K562 (cell line): Measurements from ENCODE around the gene PELI2. TPM values are rescaled to one million over a fixed set of nuclear protein-coding genes. Genes with fewer than 3 reads are reported as not detected.

Source experiments
- ATAC-seq: fragments of 200-7000 bp; cut with Tn5 transposase; 3 replicates; pipeline ENCODE4 v1.9.1; 2020; ENCODE audit warnings: moderate library complexity
- BruUV-seq: library from RNA; stranded (reverse); fragments of 400-500 nt; replicated peaks from 2 replicates; lab custom pipeline; 2021; lab: Mats Ljungman, UMichigan
- CTCF ChIA-PET: fragments of 300-600 bp; formaldehyde crosslinking; extraction: SDS; loops from one replicate; lab custom pipeline; 2021; ENCODE audit warnings: low intra/inter-chr PET ratio; lab: Yijun Ruan, JAX
- POLR2A ChIA-PET: fragments of 300-600, 350-650 bp; sonication (Branson Sonifier 250); formaldehyde crosslinking; extraction: SDS; loops from one replicate; lab custom pipeline; 2021; ENCODE audit warnings: antibody characterized with exemption, inconsistent platforms; lab: Yijun Ruan, JAX
- DNase-seq, 4 experiments: peaks; one replicate each; pipeline versions ENCODE4 v3.0.0 to v3.0.0-alpha.2; 2011 to 2018; ENCODE audit warnings: low spot score in 3 of 4, mixed read lengths in 3 of 4; ENCODE audit errors: extremely low read depth in 1 of 4
- FAIRE-seq: peaks from 2 replicates; lab custom pipeline; 2011; peaks lifted over from hg19 to GRCh38; lab: Jason Lieb, UNC
- H2AFZ ChIP-seq: 2 replicates; pipeline ENCODE4 v1.6.0; 2011; ENCODE audit warnings: low read depth, low read length, control low read depth, inconsistent platforms
- H3K27ac ChIP-seq: fragments of 200-600 bp; 3 replicates; pipeline ENCODE4 v1.8.0; 2011; ENCODE audit warnings: low read depth, mild to moderate bottlenecking, control low read depth, inconsistent platforms, low read length, moderate library complexity, mixed read lengths; ENCODE audit errors: extremely low read depth
- H3K27me3 ChIP-seq, 2 experiments: fragments of 300-600 bp in 1 of 2; 2 replicates in 1 of 2; 3 replicates in 1 of 2; pipeline versions ENCODE4 v1.6.0 to v1.8.0; 2011; ENCODE audit warnings: inconsistent platforms in 2 of 2, low read length in 2 of 2, mild to moderate bottlenecking in 1 of 2, mixed read lengths in 1 of 2, moderate library complexity in 1 of 2; ENCODE audit not compliant: control insufficient read depth in 2 of 2, insufficient read depth in 2 of 2
- H3K36me3 ChIP-seq: fragments of 300-600 bp; 3 replicates; pipeline ENCODE4 v1.8.0; 2011; ENCODE audit warnings: mild to moderate bottlenecking, low read length, inconsistent platforms; ENCODE audit not compliant: control insufficient read depth, insufficient read depth
- H3K4me1 ChIP-seq, 2 experiments: fragments of 200-600 bp in 1 of 2; replicated peaks in 1 of 2; 2 replicates in 1 of 2; 3 replicates in 1 of 2; pipeline versions ENCODE4 v1.5.1 to v1.8.0; 2011; ENCODE audit warnings: inconsistent platforms in 2 of 2, low read length in 2 of 2, mild to moderate bottlenecking in 1 of 2, mixed read lengths in 1 of 2, moderate library complexity in 1 of 2; ENCODE audit not compliant: control insufficient read depth in 2 of 2, insufficient read depth in 2 of 2
- H3K4me2 ChIP-seq: 2 replicates; pipeline ENCODE4 v1.6.1; 2011; ENCODE audit warnings: low read length, control low read depth, inconsistent platforms, mixed read lengths; ENCODE audit not compliant: insufficient read depth
- H3K4me3 ChIP-seq: fragments of 200-600 bp; sonication (generic), shearing (Covaris generic); 2 replicates; pipeline ENCODE4 v1.5.1; 2016; ENCODE audit warnings: control low read depth, inconsistent platforms
- H3K79me2 ChIP-seq: fragments of 200-600 bp; 3 replicates; pipeline ENCODE4 v1.8.0; 2011; ENCODE audit warnings: low read length, inconsistent platforms; ENCODE audit not compliant: control insufficient read depth, insufficient read depth
- H3K9ac ChIP-seq, 2 experiments: 2 replicates each; pipeline versions ENCODE4 v1.6.0 to v1.6.1; 2011; ENCODE audit warnings: low read depth in 2 of 2, low read length in 2 of 2, control low read depth in 1 of 2, inconsistent platforms in 1 of 2, mild to moderate bottlenecking in 1 of 2, mixed read lengths in 1 of 2; ENCODE audit not compliant: insufficient read depth in 1 of 2
- H3K9me1 ChIP-seq: one replicate; pipeline ENCODE4 v1.6.0; 2011; ENCODE audit warnings: inconsistent platforms, mild to moderate bottlenecking, low read length, moderate library complexity; ENCODE audit not compliant: control insufficient read depth, insufficient read depth
- H3K9me3 ChIP-seq: replicated peaks from 2 replicates; pipeline ENCODE4 v1.5.1; 2011; ENCODE audit warnings: low read depth, low read length, inconsistent platforms; ENCODE audit not compliant: control insufficient read depth, insufficient read depth
- H4K20me1 ChIP-seq: replicated peaks from 2 replicates; pipeline ENCODE4 v1.6.1; 2011; ENCODE audit warnings: low read length, inconsistent platforms, mixed read lengths; ENCODE audit not compliant: control insufficient read depth, insufficient read depth
- HEY1 ChIP-seq: fragments of 250-450 bp; sonication (Bioruptor Pico); IDR thresholded peaks from 2 replicates; pipeline ENCODE4 v1.5.0; 2020; ENCODE audit warnings: mild to moderate bottlenecking, moderate library complexity, borderline replicate concordance
- NBN ChIP-seq: fragments of 450-650 bp; IDR thresholded peaks from 2 replicates; pipeline ENCODE4 v1.6.1; 2016; ENCODE audit warnings: low read depth, mild to moderate bottlenecking
- NFIC ChIP-seq: fragments of 450-650 bp; IDR thresholded peaks from 2 replicates; pipeline ENCODE4 v1.6.1; 2017; ENCODE audit warnings: mild to moderate bottlenecking, inconsistent platforms
- NUFIP1 ChIP-seq: fragments of 450-650 bp; IDR thresholded peaks from 2 replicates; pipeline ENCODE4 v1.6.1; 2018; ENCODE audit not compliant: partially characterized antibody
- POLR2AphosphoS2 ChIP-seq: IDR thresholded peaks from 2 replicates; pipeline ENCODE4 v1.6.1; 2012; ENCODE audit warnings: low read length, improper control_type of control experiment
- SMAD2 ChIP-seq: fragments of 150-350 bp; IDR thresholded peaks from 2 replicates; pipeline ENCODE4 v1.6.1; 2014; ENCODE audit warnings: low read depth, mild to moderate bottlenecking, low read length
- SNIP1 ChIP-seq: fragments of 450-650 bp; IDR thresholded peaks from 2 replicates; pipeline ENCODE4 v1.7.1; 2017; ENCODE audit warnings: low read depth, mild to moderate bottlenecking
- SRSF1 ChIP-seq: fragments of 200-400 bp; formaldehyde crosslinking; IDR thresholded peaks from 2 replicates; pipeline ENCODE4 v1.6.1; 2017; ENCODE audit warnings: mild to moderate bottlenecking, low read depth, low read length, moderate library complexity
- SRSF7 ChIP-seq: fragments of 200-400 bp; formaldehyde crosslinking; optimal IDR thresholded peaks from 2 replicates; pipeline ENCODE3; 2017; ENCODE audit warnings: mild to moderate bottlenecking, low read depth, low read length
- TBL1XR1 ChIP-seq, 2 experiments: IDR thresholded peaks; 2 replicates each; pipeline ENCODE4 v1.6.1; 2012; ENCODE audit warnings: improper control_type of control experiment in 2 of 2, low read length in 2 of 2, mild to moderate bottlenecking in 1 of 2
- ZNF239 ChIP-seq: fragments of 250-450 bp; sonication (Bioruptor Pico); IDR thresholded peaks from 2 replicates; pipeline ENCODE4 v1.4.0; 2020; ENCODE audit warnings: mild to moderate bottlenecking
- ZNF589 ChIP-seq: fragments of 200-800 bp; sonication (Bioruptor generic); IDR thresholded peaks from 2 replicates; pipeline ENCODE4 v1.6.1; 2016; ENCODE audit warnings: low read depth, missing genetic modification characterization, missing compliant biosample characterization
- WGBS: fragments of 100-300 bp; shearing (Covaris generic); methylation state at CpG from one replicate; pipeline ENCODE4 v1.1.6; 2016; ENCODE audit warnings: low coverage, mixed read lengths; ENCODE audit not compliant: insufficient coverage; ENCODE audit errors: missing lambda C conversion rate; 5-methylcytosine and 5-hydroxymethylcytosine counted together
- in situ Hi-C: fragments of 300-500 bp; cut with MboI; formaldehyde crosslinking; loops from 4 replicates; pipeline ENCODE4 v1.15.0; 2018; ENCODE audit warnings: inconsistent platforms, mixed read lengths
- intact Hi-C: fragments of 100-400 bp; cut with micrococcal nuclease; formaldehyde crosslinking; loops from 2 replicates; pipeline ENCODE4 v1.14.2; 2022
- polyA plus RNA-seq, 8 experiments: library from polyadenylated mRNA; depleted of rRNA in 4 of 8; stranded (reverse) in 5 of 8; unstranded in 3 of 8; fragments of >200 nt; fragmentation: Nextera tagmentation in 2 of 8; fragmentation: Illumina TruSeq in 1 of 8; extraction: Ambion mirVana in 2 of 8; extraction: Trizol in 1 of 8; gene quantifications; 2 replicates each; pipeline versions ENCODE4 v1.2.1 to v1.2.3, GENCODE V29; 2011 to 2014; ENCODE audit warnings: inconsistent platforms in 1 of 8, missing spikeins in 1 of 8
- total RNA-seq, 7 experiments: library from RNA; depleted of rRNA in 6 of 7; stranded (reverse); fragments of >200 nt in 6 of 7; fragmentation: Illumina TruSeq in 2 of 7; extraction: Trizol in 2 of 7; gene quantifications; 2 replicates each; pipeline versions ENCODE4 v1.2.1 to v1.2.3, GENCODE V29; 2011 to 2021; ENCODE audit warnings: low replicate concordance in 1 of 7
- TF ChIP-seq, protein P1 (sequence below): fragments of 200-600 bp; sonication (generic); IDR thresholded peaks from one replicate; pipeline ENCODE4 v1.6.1; 2012; ENCODE audit warnings: mild to moderate bottlenecking, low read depth, low read length, inconsistent platforms
- TF ChIP-seq, protein P2 (sequence below): fragments of 250-450 bp; sonication (Bioruptor Pico); IDR thresholded peaks from 2 replicates; pipeline ENCODE4 v1.8.0; 2021; ENCODE audit warnings: moderate library complexity, mild to moderate bottlenecking, inconsistent platforms

Gene PELI2
- total and polyA plus RNA-seq, 9 of the 15 experiments (the other 6 are each of a cell fraction or from before 2014, with no cell fraction given), result 0.20 to 1.5 (median 0.44) TPM

DNA sequence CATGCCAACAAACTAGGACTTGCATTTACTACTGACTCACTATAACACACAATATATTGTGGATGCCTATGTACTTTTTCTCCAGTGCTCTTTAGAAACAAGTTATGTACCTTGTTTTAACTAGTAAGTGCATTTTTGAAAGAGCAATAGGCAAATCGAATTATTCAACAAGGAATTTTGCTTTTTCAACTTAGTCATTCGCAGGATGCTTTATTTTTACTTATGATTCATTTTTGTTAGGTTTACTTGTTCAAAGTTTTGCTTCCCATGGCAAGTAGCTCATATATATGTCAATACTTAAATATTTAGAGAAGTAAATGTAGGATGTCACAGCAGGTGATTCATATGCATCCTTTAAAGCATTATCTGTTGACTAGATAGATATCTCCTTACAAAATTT, 149.8 kb downstream of the PELI2 start:
- H3K36me3 ChIP-seq, result no peaks in the 10 kb centered on the region
- no peaks in the 10 kb centered on the region for H3K4me1 ChIP-seq
- no peak overlapping the region for H2AFZ ChIP-seq
- no peak overlapping the region for H3K4me3 ChIP-seq
- no peaks in the 10 kb centered on the region for H3K9me3 ChIP-seq
- no peak overlapping the region for H3K27ac ChIP-seq
- in situ Hi-C loops (no loop called here), intact Hi-C loops (no loop called here)
- no peaks in the 10 kb centered on the region for H3K9me1 ChIP-seq
- no peaks in the 10 kb centered on the region; a peak in 1 of 5 replicates for H3K27me3 ChIP-seq
- H4K20me1 ChIP-seq, result no peaks in the 10 kb centered on the region
- ChIA-PET CTCF (no interaction called here), POLR2A (interaction anchor here (0.6 kb wide), 1 partner anchor 186 kb away, joined by 3 read pairs; no protein-coding TSS in a partner anchor)
- 0% methylated on average over 2 of the region's 2 CpGs for WGBS
- H3K4me2 ChIP-seq, result no peak overlapping the region
- no TSS peak for BruUV-seq
- no peak for DNase-seq
- no peak for FAIRE-seq
- no peak overlapping the region for H3K9ac ChIP-seq
- no peaks in the 10 kb centered on the region for H3K79me2 ChIP-seq
- no peak for ATAC-seq
- TF ChIP-seq SRSF1 (no peak), NUFIP1 (no peak), SNIP1 (no peak), NFIC (no peak), TBL1XR1 (IDR thresholded peaks at IDR 0.05; ENCODE audit: low read length in 2 of 2) (no peak), NBN (no peak), POLR2AphosphoS2 (no peak), HEY1 (no peak), SMAD2 (no peak), ZNF589 (CRISPR knock-in tag) (no peak), ZNF239 (CRISPR knock-in tag) (no peak), SRSF7 (no peak)
- TF ChIP-seq, protein P1, sequence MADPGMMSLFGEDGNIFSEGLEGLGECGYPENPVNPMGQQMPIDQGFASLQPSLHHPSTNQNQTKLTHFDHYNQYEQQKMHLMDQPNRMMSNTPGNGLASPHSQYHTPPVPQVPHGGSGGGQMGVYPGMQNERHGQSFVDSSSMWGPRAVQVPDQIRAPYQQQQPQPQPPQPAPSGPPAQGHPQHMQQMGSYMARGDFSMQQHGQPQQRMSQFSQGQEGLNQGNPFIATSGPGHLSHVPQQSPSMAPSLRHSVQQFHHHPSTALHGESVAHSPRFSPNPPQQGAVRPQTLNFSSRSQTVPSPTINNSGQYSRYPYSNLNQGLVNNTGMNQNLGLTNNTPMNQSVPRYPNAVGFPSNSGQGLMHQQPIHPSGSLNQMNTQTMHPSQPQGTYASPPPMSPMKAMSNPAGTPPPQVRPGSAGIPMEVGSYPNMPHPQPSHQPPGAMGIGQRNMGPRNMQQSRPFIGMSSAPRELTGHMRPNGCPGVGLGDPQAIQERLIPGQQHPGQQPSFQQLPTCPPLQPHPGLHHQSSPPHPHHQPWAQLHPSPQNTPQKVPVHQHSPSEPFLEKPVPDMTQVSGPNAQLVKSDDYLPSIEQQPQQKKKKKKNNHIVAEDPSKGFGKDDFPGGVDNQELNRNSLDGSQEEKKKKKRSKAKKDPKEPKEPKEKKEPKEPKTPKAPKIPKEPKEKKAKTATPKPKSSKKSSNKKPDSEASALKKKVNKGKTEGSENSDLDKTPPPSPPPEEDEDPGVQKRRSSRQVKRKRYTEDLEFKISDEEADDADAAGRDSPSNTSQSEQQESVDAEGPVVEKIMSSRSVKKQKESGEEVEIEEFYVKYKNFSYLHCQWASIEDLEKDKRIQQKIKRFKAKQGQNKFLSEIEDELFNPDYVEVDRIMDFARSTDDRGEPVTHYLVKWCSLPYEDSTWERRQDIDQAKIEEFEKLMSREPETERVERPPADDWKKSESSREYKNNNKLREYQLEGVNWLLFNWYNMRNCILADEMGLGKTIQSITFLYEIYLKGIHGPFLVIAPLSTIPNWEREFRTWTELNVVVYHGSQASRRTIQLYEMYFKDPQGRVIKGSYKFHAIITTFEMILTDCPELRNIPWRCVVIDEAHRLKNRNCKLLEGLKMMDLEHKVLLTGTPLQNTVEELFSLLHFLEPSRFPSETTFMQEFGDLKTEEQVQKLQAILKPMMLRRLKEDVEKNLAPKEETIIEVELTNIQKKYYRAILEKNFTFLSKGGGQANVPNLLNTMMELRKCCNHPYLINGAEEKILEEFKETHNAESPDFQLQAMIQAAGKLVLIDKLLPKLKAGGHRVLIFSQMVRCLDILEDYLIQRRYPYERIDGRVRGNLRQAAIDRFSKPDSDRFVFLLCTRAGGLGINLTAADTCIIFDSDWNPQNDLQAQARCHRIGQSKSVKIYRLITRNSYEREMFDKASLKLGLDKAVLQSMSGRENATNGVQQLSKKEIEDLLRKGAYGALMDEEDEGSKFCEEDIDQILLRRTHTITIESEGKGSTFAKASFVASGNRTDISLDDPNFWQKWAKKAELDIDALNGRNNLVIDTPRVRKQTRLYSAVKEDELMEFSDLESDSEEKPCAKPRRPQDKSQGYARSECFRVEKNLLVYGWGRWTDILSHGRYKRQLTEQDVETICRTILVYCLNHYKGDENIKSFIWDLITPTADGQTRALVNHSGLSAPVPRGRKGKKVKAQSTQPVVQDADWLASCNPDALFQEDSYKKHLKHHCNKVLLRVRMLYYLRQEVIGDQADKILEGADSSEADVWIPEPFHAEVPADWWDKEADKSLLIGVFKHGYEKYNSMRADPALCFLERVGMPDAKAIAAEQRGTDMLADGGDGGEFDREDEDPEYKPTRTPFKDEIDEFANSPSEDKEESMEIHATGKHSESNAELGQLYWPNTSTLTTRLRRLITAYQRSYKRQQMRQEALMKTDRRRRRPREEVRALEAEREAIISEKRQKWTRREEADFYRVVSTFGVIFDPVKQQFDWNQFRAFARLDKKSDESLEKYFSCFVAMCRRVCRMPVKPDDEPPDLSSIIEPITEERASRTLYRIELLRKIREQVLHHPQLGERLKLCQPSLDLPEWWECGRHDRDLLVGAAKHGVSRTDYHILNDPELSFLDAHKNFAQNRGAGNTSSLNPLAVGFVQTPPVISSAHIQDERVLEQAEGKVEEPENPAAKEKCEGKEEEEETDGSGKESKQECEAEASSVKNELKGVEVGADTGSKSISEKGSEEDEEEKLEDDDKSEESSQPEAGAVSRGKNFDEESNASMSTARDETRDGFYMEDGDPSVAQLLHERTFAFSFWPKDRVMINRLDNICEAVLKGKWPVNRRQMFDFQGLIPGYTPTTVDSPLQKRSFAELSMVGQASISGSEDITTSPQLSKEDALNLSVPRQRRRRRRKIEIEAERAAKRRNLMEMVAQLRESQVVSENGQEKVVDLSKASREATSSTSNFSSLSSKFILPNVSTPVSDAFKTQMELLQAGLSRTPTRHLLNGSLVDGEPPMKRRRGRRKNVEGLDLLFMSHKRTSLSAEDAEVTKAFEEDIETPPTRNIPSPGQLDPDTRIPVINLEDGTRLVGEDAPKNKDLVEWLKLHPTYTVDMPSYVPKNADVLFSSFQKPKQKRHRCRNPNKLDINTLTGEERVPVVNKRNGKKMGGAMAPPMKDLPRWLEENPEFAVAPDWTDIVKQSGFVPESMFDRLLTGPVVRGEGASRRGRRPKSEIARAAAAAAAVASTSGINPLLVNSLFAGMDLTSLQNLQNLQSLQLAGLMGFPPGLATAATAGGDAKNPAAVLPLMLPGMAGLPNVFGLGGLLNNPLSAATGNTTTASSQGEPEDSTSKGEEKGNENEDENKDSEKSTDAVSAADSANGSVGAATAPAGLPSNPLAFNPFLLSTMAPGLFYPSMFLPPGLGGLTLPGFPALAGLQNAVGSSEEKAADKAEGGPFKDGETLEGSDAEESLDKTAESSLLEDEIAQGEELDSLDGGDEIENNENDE, result no peak
- TF ChIP-seq, protein P2, sequence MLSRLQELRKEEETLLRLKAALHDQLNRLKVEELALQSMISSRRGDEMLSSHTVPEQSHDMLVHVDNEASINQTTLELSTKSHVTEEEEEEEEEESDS (CRISPR knock-in tag), result no peak
